H1 (cell line): ENCODE results near the gene SLC44A1. TPM values are rescaled to one million over a fixed set of nuclear protein-coding genes. Genes with fewer than 3 reads are reported as not detected.

ENCODE experiments used
- CTCF ChIA-PET: fragments of 300-600 bp; sonication (Branson Sonifier 250); formaldehyde crosslinking; loops from one replicate; lab custom pipeline; 2021; ENCODE audit not compliant: partially characterized antibody; lab: Charles Lee
- POLR2A ChIA-PET: fragments of 300-600 bp; sonication (Branson Sonifier 250); formaldehyde crosslinking; loops from one replicate; lab custom pipeline; 2021; ENCODE audit warnings: inconsistent platforms; ENCODE audit not compliant: partially characterized antibody; lab: Charles Lee
- DNase-seq, 2 experiments: peaks; one replicate each; pipeline versions ENCODE4 v3.0.0 to v3.0.0-alpha.2; 2010 to 2022; ENCODE audit warnings: low spot score in 2 of 2, low read depth in 1 of 2, mixed read lengths in 1 of 2
- FAIRE-seq: peaks from 2 replicates; lab custom pipeline; 2011; peaks lifted over from hg19 to GRCh38; lab: Jason Lieb, UNC
- H2AFZ ChIP-seq: 2 replicates; pipeline ENCODE4 v1.8.1; 2012; ENCODE audit warnings: low read length, inconsistent platforms
- H2AK5ac ChIP-seq: 2 replicates; pipeline ENCODE4 v1.6.1; 2013; ENCODE audit warnings: low read depth, low read length
- H2BK120ac ChIP-seq: replicated peaks from 2 replicates; pipeline ENCODE3; 2013; ENCODE audit warnings: low read depth, low read length, inconsistent platforms
- H2BK12ac ChIP-seq: 2 replicates; pipeline ENCODE4 v1.6.1; 2013; ENCODE audit warnings: low read depth, low read length
- H2BK15ac ChIP-seq: 2 replicates; pipeline ENCODE4 v1.6.1; 2013; ENCODE audit warnings: low read length
- H2BK20ac ChIP-seq: 2 replicates; pipeline ENCODE4 v1.6.1; 2013; ENCODE audit warnings: low read length
- H2BK5ac ChIP-seq: 2 replicates; pipeline ENCODE4 v1.6.1; 2013; ENCODE audit warnings: low read depth, low read length
- H3K14ac ChIP-seq: 2 replicates; pipeline ENCODE4 v1.6.1; 2013; ENCODE audit warnings: inconsistent platforms; ENCODE audit not compliant: insufficient read length
- H3K18ac ChIP-seq: 2 replicates; pipeline ENCODE4 v1.6.1; 2013; ENCODE audit warnings: low read length; ENCODE audit errors: extremely low read depth
- H3K23ac ChIP-seq: 2 replicates; pipeline ENCODE4 v1.6.1; 2013; ENCODE audit warnings: inconsistent platforms; ENCODE audit not compliant: insufficient read length
- H3K23me2 ChIP-seq: 2 replicates; pipeline ENCODE4 v1.6.1; 2013; ENCODE audit warnings: low read depth, low read length
- H3K27ac ChIP-seq: 2 replicates; pipeline ENCODE4 v1.6.1; 2011; ENCODE audit warnings: low read depth, low read length, inconsistent platforms
- H3K27me3 ChIP-seq, 4 experiments: replicated peaks in 1 of 4; 1 replicate in 1 of 4; 2 replicates in 3 of 4; pipeline versions ENCODE4 v1.6.1 to v1.8.1; 2011 to 2013; ENCODE audit warnings: low read length in 3 of 4, mild to moderate bottlenecking in 3 of 4, inconsistent platforms in 2 of 4, mixed read lengths in 2 of 4, moderate library complexity in 1 of 4; ENCODE audit not compliant: control insufficient read depth in 3 of 4, insufficient read depth in 3 of 4; ENCODE audit errors: extremely low read depth in 1 of 4
- H3K36me3 ChIP-seq, 4 experiments: 2 replicates each; pipeline versions ENCODE4 v1.6.1 to v1.8.1; 2011 to 2013; ENCODE audit warnings: mild to moderate bottlenecking in 4 of 4, low read length in 3 of 4, moderate library complexity in 2 of 4, control low read depth in 1 of 4, inconsistent platforms in 1 of 4; ENCODE audit not compliant: insufficient read depth in 4 of 4, control insufficient read depth in 2 of 4
- H3K4ac ChIP-seq: replicated peaks from 2 replicates; pipeline ENCODE3; 2013; ENCODE audit warnings: low read length, low read depth, mixed read lengths, inconsistent platforms; ENCODE audit not compliant: insufficient read length
- H3K4me1 ChIP-seq, 4 experiments: replicated peaks in 1 of 4; 1 replicate in 1 of 4; 2 replicates in 3 of 4; pipeline versions ENCODE4 v1.6.1 to v1.8.1; 2011 to 2013; ENCODE audit warnings: low read length in 3 of 4, inconsistent platforms in 2 of 4, mixed read lengths in 1 of 4; ENCODE audit not compliant: insufficient read depth in 4 of 4, control insufficient read depth in 3 of 4
- H3K4me2 ChIP-seq, 2 experiments: 2 replicates each; pipeline versions ENCODE4 v1.6.1 to v1.8.1; 2011 to 2013; ENCODE audit warnings: low read depth in 2 of 2, low read length in 2 of 2, control low read depth in 1 of 2, inconsistent platforms in 1 of 2, mild to moderate bottlenecking in 1 of 2; ENCODE audit not compliant: insufficient read depth in 1 of 2
- H3K4me3 ChIP-seq, 4 experiments: fragments of 200-600, 300-600 bp in 1 of 4; sonication (generic), shearing (Covaris generic), sonication (Bioruptor Twin) in 1 of 4; 2 replicates each; pipeline versions ENCODE4 v1.5.1 to v1.8.1; 2011 to 2016; ENCODE audit warnings: low read length in 4 of 4, low read depth in 3 of 4, control low read depth in 2 of 4, inconsistent platforms in 2 of 4, mild to moderate bottlenecking in 2 of 4, mixed read lengths in 1 of 4, moderate library complexity in 1 of 4; ENCODE audit not compliant: insufficient read depth in 2 of 4; ENCODE audit errors: extremely low read depth in 1 of 4
- H3K56ac ChIP-seq: replicated peaks from 2 replicates; pipeline ENCODE3; 2013; ENCODE audit warnings: low read depth, mild to moderate bottlenecking, mixed read lengths, low read length, inconsistent platforms; ENCODE audit not compliant: insufficient read length
- H3K79me1 ChIP-seq: 2 replicates; pipeline ENCODE4 v1.6.1; 2013; ENCODE audit warnings: low read depth, low read length, control low read depth
- H3K79me2 ChIP-seq, 2 experiments: 2 replicates each; pipeline versions ENCODE4 v1.6.1 to v1.8.1; 2012 to 2013; ENCODE audit warnings: low read length in 2 of 2, mild to moderate bottlenecking in 2 of 2, inconsistent platforms in 1 of 2; ENCODE audit not compliant: insufficient read depth in 2 of 2, control insufficient read depth in 1 of 2
- H3K9ac ChIP-seq, 4 experiments: replicated peaks in 1 of 4; 1 replicate in 1 of 4; 2 replicates in 3 of 4; pipeline versions ENCODE4 v1.6.1 to v1.8.1; 2011 to 2013; ENCODE audit warnings: low read depth in 3 of 4, low read length in 3 of 4, control low read depth in 2 of 4, mild to moderate bottlenecking in 2 of 4, moderate library complexity in 2 of 4, inconsistent platforms in 1 of 4; ENCODE audit errors: extremely low read depth in 1 of 4
- H3K9me3 ChIP-seq, 2 experiments: 2 replicates each; pipeline versions ENCODE4 v1.6.1 to v1.8.1; 2012 to 2013; ENCODE audit warnings: mild to moderate bottlenecking in 2 of 2, moderate library complexity in 2 of 2, control low read depth in 1 of 2, inconsistent platforms in 1 of 2, low read depth in 1 of 2, low read length in 1 of 2, mixed read lengths in 1 of 2; ENCODE audit not compliant: insufficient read depth in 2 of 2
- H4K20me1 ChIP-seq, 2 experiments: replicated peaks in 1 of 2; 2 replicates each; pipeline versions ENCODE3 to v1.8.1; 2011 to 2013; ENCODE audit warnings: inconsistent platforms in 2 of 2, low read length in 2 of 2, mild to moderate bottlenecking in 1 of 2; ENCODE audit not compliant: insufficient read depth in 2 of 2, control insufficient read depth in 1 of 2
- H4K5ac ChIP-seq: 2 replicates; pipeline ENCODE4 v1.6.1; 2013; ENCODE audit warnings: low read length, low read depth, mixed read lengths, inconsistent platforms; ENCODE audit not compliant: insufficient read length
- H4K8ac ChIP-seq: 2 replicates; pipeline ENCODE4 v1.8.0; 2013; ENCODE audit warnings: mild to moderate bottlenecking, moderate library complexity, low read length, inconsistent platforms; ENCODE audit not compliant: insufficient read depth; ENCODE audit errors: extremely low read depth
- H4K91ac ChIP-seq: replicated peaks from 2 replicates; pipeline ENCODE3; 2013; ENCODE audit warnings: low read length, mixed read lengths, inconsistent platforms; ENCODE audit not compliant: insufficient read length
- CBX5 ChIP-seq: fragments of 300-800, 300-1000 bp; sonication (generic); IDR thresholded peaks from 2 replicates; pipeline ENCODE4 v1.7.1; 2016; ENCODE audit warnings: antibody characterized with exemption, low read length, low read depth
- RAD21 ChIP-seq, 2 experiments: IDR thresholded peaks in 1 of 2; conservative IDR thresholded peaks in 1 of 2; 2 replicates each; pipeline ENCODE4 v1.6.1; 2011; ENCODE audit warnings: low read depth in 2 of 2, low read length in 2 of 2, improper control_type of control experiment in 1 of 2, inconsistent platforms in 1 of 2, mild to moderate bottlenecking in 1 of 2, moderate library complexity in 1 of 2
- YY1 ChIP-seq: IDR thresholded peaks from 2 replicates; pipeline ENCODE4 v1.6.1; 2011; ENCODE audit warnings: low read depth, mild to moderate bottlenecking, low read length
- WGBS, 2 experiments: shearing (Covaris generic) in 1 of 2; methylation state at CpG; one replicate each; pipeline versions ENCODE4 v1.1.6 to v1.1.7; 2013 to 2015; ENCODE audit warnings: low lambda C conversion rate in 2 of 2, mixed read lengths in 2 of 2, inconsistent platforms in 1 of 2, low coverage in 1 of 2, missing lambda C conversion rate in 1 of 2; ENCODE audit not compliant: insufficient replicate concordance in 2 of 2, insufficient coverage in 1 of 2, insufficient read length in 1 of 2; ENCODE audit errors: extremely low coverage in 1 of 2, missing lambda C conversion rate in 1 of 2; 5-methylcytosine and 5-hydroxymethylcytosine counted together
- polyA plus RNA-seq, 7 experiments: library from polyadenylated mRNA; depleted of rRNA in 3 of 7; stranded (reverse) in 5 of 7; unstranded in 2 of 7; fragments of >200 nt in 5 of 7; fragments of 200-250 nt in 2 of 7; gene quantifications; 1 replicate in 5 of 7; 2 replicates in 1 of 7; 4 replicates in 1 of 7; pipeline versions ENCODE4 v1.2.1 to v1.2.3, GENCODE V29; 2011 to 2013; ENCODE audit warnings: missing spikeins in 2 of 7, mixed read lengths in 2 of 7
- total RNA-seq: library from RNA; stranded (reverse); fragmentation: NEBNext Ultra II Directional; extraction: Animal tissue kit (Norgen Biotek cat#: 25700); gene quantifications from 2 replicates; pipeline ENCODE4 v1.2.1, GENCODE V29; 2021
- TF ChIP-seq, protein P1 (sequence below), 3 experiments: IDR thresholded peaks; 1 replicate in 2 of 3; 2 replicates in 1 of 3; pipeline versions ENCODE4 v1.5.1 to v1.6.1; 2011; ENCODE audit warnings: low read length in 3 of 3, mild to moderate bottlenecking in 3 of 3, inconsistent platforms in 2 of 3, low read depth in 1 of 3, moderate library complexity in 1 of 3; ENCODE audit not compliant: insufficient read depth in 1 of 3; ENCODE audit errors: control extremely low read depth in 1 of 3

Gene SLC44A1
- total and polyA plus RNA-seq, 2 of the 8 experiments (the other 6 are each of a cell fraction or from before 2014, with no cell fraction given), result 30.5 to 71.2 TPM

DNA sequence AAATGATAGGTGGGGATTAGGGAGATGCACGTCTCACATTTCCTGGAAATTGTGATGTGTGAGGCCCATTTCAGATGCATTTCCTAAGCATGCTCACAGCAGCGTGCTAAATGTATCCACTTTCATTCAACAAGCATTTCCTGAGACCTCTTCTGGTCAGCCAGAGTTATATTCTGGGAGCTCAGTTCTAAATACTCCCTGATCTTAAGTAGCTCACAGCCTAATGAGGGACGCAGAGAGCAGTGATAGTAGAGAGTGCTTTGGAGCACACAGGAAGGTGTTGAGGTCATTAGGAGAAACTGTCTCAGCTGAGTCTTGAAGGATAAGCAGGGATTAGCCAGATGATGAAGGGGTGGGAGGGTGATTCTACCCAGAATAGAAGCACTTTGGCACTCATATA, 157.2 kb downstream of the SLC44A1 start:
- H3K79me1 ChIP-seq, result no peaks in the 10 kb centered on the region

More for the DNA sequence above, 157.2 kb downstream of the SLC44A1 start:
- TF ChIP-seq CBX5, result no peak
- TF ChIP-seq, protein P1, sequence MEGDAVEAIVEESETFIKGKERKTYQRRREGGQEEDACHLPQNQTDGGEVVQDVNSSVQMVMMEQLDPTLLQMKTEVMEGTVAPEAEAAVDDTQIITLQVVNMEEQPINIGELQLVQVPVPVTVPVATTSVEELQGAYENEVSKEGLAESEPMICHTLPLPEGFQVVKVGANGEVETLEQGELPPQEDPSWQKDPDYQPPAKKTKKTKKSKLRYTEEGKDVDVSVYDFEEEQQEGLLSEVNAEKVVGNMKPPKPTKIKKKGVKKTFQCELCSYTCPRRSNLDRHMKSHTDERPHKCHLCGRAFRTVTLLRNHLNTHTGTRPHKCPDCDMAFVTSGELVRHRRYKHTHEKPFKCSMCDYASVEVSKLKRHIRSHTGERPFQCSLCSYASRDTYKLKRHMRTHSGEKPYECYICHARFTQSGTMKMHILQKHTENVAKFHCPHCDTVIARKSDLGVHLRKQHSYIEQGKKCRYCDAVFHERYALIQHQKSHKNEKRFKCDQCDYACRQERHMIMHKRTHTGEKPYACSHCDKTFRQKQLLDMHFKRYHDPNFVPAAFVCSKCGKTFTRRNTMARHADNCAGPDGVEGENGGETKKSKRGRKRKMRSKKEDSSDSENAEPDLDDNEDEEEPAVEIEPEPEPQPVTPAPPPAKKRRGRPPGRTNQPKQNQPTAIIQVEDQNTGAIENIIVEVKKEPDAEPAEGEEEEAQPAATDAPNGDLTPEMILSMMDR (IDR thresholded peaks at IDR 0.05; ENCODE audit: control extremely low read depth in 1 of 3, insufficient read depth in 1 of 3, low read depth in 1 of 3, low read length in 3 of 3), result peak in 1 of 3 experiments; percentile 5; a peak in 1 of 4 replicates
- peak in 1 of 2 experiments; percentile 28; a peak in 1 of 4 replicates for TF ChIP-seq RAD21 (IDR thresholded peaks at IDR 0.05 in 1 of 2, conservative IDR thresholded peaks at IDR 0.05 in 1 of 2; ENCODE audit: low read depth in 2 of 2, low read length in 2 of 2)
- no peak for TF ChIP-seq YY1
- TF ChIP-seq, all 59 proteins: peak for 2
- no peak overlapping the region for H3K4me3 ChIP-seq
- FAIRE-seq (no peak), DNase-seq (no peak)
- no peaks in the 10 kb centered on the region for H3K36me3 ChIP-seq
- peaks cover 7 to 33% (median 27%) of the 10 kb centered on the region in 4 experiments; a peak in 6 of 7 replicates for H3K4me1 ChIP-seq
- no peak overlapping the region for H3K14ac ChIP-seq
- peak overlapping the region; percentile 39; the same call in 1 of the 2 replicates for H3K18ac ChIP-seq
- no peak overlapping the region for H3K23ac ChIP-seq
- 0 out of 2 replicates have a peak overlapping the region, but pooled peaks have one; percentile 9 for H3K27ac ChIP-seq
- H3K4me2 ChIP-seq, result no peak overlapping the region; a peak in 1 of 4 replicates
- 0 out of 2 replicates have a peak overlapping the region, but pooled peaks have one; percentile 32 for H2BK20ac ChIP-seq
- H2BK12ac ChIP-seq, result peak overlapping the region; percentile 3; the same call in 1 of the 2 replicates
- ChIA-PET CTCF (interaction anchor here (0.8 to 4.2 kb wide), 3 partner anchors 11 to 31 kb away, joined by 4 to 18 read pairs (median 9); no protein-coding TSS in a partner anchor), POLR2A (interaction anchor here (1.1 kb wide), 1 partner anchor 8 kb away, joined by 3 read pairs; no protein-coding TSS in a partner anchor)
- no peaks in the 10 kb centered on the region for H3K9me3 ChIP-seq
- H3K23me2 ChIP-seq, result no peaks in the 10 kb centered on the region; the same call in none of the 2 replicates
- H4K5ac ChIP-seq, result peak overlapping the region; percentile 1
- 62% methylated on average over 3 of the region's 3 CpGs; no CpG with 5 or more reads in 1 of the 2 experiments for WGBS, 2 experiments
- H4K91ac ChIP-seq, result no peak overlapping the region
- H2AK5ac ChIP-seq, result 0 out of 2 replicates have a peak overlapping the region, but pooled peaks have one; percentile 32
- H2BK5ac ChIP-seq, result peak overlapping the region; percentile 45; the same call in 1 of the 2 replicates
- H4K8ac ChIP-seq, result no peak overlapping the region
- H2BK120ac ChIP-seq, result no peak overlapping the region
- H3K56ac ChIP-seq, result no peak overlapping the region
- no peak overlapping the region for H2BK15ac ChIP-seq
- H3K79me2 ChIP-seq, result no peaks in the 10 kb centered on the region
- no peak overlapping the region for H2AFZ ChIP-seq
- no peak overlapping the region for H3K9ac ChIP-seq
- H4K20me1 ChIP-seq, result no peaks in the 10 kb centered on the region
- no peaks in the 10 kb centered on the region for H3K27me3 ChIP-seq
- H3K4ac ChIP-seq, result no peak overlapping the region
